ENCODE measurements around the gene LSAMP. TPM values are rescaled to one million over a fixed set of nuclear protein-coding genes. Genes with fewer than 3 reads are reported as not detected.

Gene LSAMP
- total RNA-seq, 1 donor from 2014 or later, result 3.9 TPM

GRCh38 chr3:116265320-116265695, 180.0 kb downstream of the LSAMP start:
- H3K36me3 ChIP-seq, result no peaks in the 10 kb centered on the region
- intact Hi-C loops (cut with DNase I), result no loop called here
- no peaks in the 10 kb centered on the region for H3K4me1 ChIP-seq
- no peak overlapping the region for H3K27ac ChIP-seq
- H3K4me3 ChIP-seq, result no peak overlapping the region
- TF ChIP-seq POLR2A (IDR thresholded peaks at IDR 0.05) (no peak), CTCF (IDR thresholded peaks at IDR 0.05) (no peak), POLR2AphosphoS5 (IDR thresholded peaks at IDR 0.05; ENCODE audit: insufficient read depth in 1 of 2, low read depth in 1 of 2) (no peak)
- no peaks in the 10 kb centered on the region for H3K27me3 ChIP-seq
- no peak for DNase-seq (ENCODE audit: extremely low spot score in 2 of 2)
- H3K9me3 ChIP-seq, result no peaks in the 10 kb centered on the region

- Histone ChIP-seq H3K4me1 (no peaks in the 10 kb centered on the region), H3K4me3 (no peak overlapping the region), H3K27ac (no peak overlapping the region), H3K27me3 (no peaks in the 10 kb centered on the region), H3K36me3 (no peaks in the 10 kb centered on the region), H3K9me3 (no peaks in the 10 kb centered on the region)
- TF ChIP-seq POLR2AphosphoS5 (IDR thresholded peaks at IDR 0.05; ENCODE audit: insufficient read depth in 1 of 2, low read depth in 1 of 2) (no peak), CTCF (IDR thresholded peaks at IDR 0.05) (no peak), POLR2A (IDR thresholded peaks at IDR 0.05) (no peak)
- intact Hi-C loops (cut with DNase I), result no loop called here
- DNase-seq (ENCODE audit: extremely low spot score in 2 of 2), result no peak
Measured at GRCh38 chr3:116264546-116265319, 180.6 kb downstream of the LSAMP start.

DNA sequence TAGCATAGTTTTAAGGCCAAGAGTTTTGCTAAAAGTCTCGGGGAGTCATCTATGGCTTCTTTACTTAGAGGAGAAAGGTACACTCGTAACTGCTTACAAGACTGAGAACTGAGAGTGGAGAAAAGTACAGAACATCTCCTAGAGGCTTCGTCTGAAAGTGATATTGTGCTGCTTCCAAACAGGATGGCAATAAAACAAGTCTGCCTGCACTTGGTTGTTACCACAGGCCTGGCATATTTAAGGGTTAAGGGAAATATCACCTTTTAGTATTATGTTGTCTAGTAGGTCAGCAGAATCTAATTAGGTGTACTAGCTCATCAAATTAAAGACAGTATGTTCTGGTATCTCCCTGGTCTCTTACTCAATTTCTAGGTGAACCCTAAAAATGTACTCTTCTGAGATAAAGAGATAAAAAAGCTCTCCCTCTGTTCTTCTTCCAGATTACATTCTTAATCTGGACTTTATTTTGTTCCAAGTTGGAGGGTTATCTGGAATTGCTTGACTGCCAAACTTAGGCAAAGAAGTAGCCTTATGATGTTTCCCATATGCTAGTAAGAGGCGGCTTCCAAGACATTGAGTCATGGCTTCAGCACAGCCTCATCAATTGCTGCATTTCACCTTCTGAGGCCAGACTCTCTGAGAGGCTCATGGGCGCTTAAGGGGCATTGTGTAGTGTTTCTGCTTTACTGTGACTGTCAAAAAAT, 181.3 kb downstream of the LSAMP start:
- H3K4me1 ChIP-seq, result no peaks in the 10 kb centered on the region
- intact Hi-C loops (cut with DNase I), result no loop called here
- H3K36me3 ChIP-seq, result no peaks in the 10 kb centered on the region
- H3K27ac ChIP-seq, result no peak overlapping the region
- H3K9me3 ChIP-seq, result no peaks in the 10 kb centered on the region
- H3K4me3 ChIP-seq, result no peak overlapping the region
- H3K27me3 ChIP-seq, result no peaks in the 10 kb centered on the region
- no peak for DNase-seq (ENCODE audit: extremely low spot score in 2 of 2)
- no peak for TF ChIP-seq POLR2A (IDR thresholded peaks at IDR 0.05)
- TF ChIP-seq POLR2AphosphoS5 (IDR thresholded peaks at IDR 0.05; ENCODE audit: insufficient read depth in 1 of 2, low read depth in 1 of 2), result no peak
- no peak for TF ChIP-seq CTCF (IDR thresholded peaks at IDR 0.05)

DNA sequence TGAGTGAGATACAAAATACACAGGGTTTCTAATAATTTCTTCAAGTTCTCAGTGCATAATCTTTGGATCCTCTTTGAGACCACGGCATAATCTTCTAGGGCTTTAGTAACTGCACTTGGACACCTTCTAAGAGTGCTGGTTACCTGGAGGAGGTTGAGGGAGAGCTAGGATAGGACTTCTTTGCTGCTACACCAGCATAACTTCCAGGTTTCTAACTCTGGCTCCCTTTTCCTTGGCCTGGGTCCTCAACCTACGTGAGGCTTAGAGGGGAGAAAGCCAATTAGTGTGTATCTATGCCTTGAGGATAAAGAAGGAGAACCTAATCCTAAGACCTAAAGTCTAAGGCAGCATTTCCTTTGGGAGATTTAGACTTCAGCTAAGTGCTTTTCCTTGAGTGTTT, 184.8 kb downstream of the LSAMP start:
- DNase-seq (ENCODE audit: extremely low spot score in 2 of 2), result no peak
- TF ChIP-seq CTCF (IDR thresholded peaks at IDR 0.05) (no peak), POLR2AphosphoS5 (IDR thresholded peaks at IDR 0.05; ENCODE audit: insufficient read depth in 1 of 2, low read depth in 1 of 2) (no peak), POLR2A (IDR thresholded peaks at IDR 0.05) (no peak)
- Histone ChIP-seq H3K9me3 (no peaks in the 10 kb centered on the region), H3K27me3 (no peaks in the 10 kb centered on the region), H3K4me3 (no peak overlapping the region), H3K27ac (no peak overlapping the region), H3K36me3 (no peaks in the 10 kb centered on the region), H3K4me1 (peaks cover 5% of the 10 kb centered on the region)
- intact Hi-C loops (cut with DNase I), result no loop called here

GRCh38 chr3:116259984-116260383, 185.3 kb downstream of the LSAMP start:
- H3K4me1 ChIP-seq, result peaks cover 5% of the 10 kb centered on the region
- no peak overlapping the region for H3K27ac ChIP-seq
- H3K36me3 ChIP-seq, result no peaks in the 10 kb centered on the region
- no peak overlapping the region for H3K4me3 ChIP-seq
- intact Hi-C loops (cut with DNase I), result no loop called here
- no peaks in the 10 kb centered on the region for H3K27me3 ChIP-seq
- TF ChIP-seq POLR2A (IDR thresholded peaks at IDR 0.05), result no peak
- no peak for TF ChIP-seq CTCF (IDR thresholded peaks at IDR 0.05)
- no peak for TF ChIP-seq POLR2AphosphoS5 (IDR thresholded peaks at IDR 0.05; ENCODE audit: insufficient read depth in 1 of 2, low read depth in 1 of 2)
- no peaks in the 10 kb centered on the region for H3K9me3 ChIP-seq
- no peak for DNase-seq (ENCODE audit: extremely low spot score in 2 of 2)
